Inflammatory macrophage (primary cell): ENCODE data around the gene ATIC.
"Not testable (repeated sequence)": the region's sequence is repeated elsewhere in the genome, so short reads cannot be mapped to it uniquely, and the experiment has no call there.

Experiments
- DNase-seq, 2 donors: peaks; one replicate each; pipeline ENCODE4 v3.0.0-alpha.2; 2020 to 2022
- total RNA-seq, 18 experiments: gene quantifications; one replicate each; lab custom pipeline; 2026; ENCODE audit warnings: mixed read lengths in 6 of 18, inconsistent platforms in 2 of 18; lab: John Stamatoyannopoulos, UW

The ATIC gene
- 6.1 to 48.8 (median 17.4) reads per million in 18 experiments for total RNA-seq

- DNase-seq, result peak; percentile 94 to 97
These were observed at the start of gene ATIC for GRCh38 chr2:215311625-215312396. ATIC (plus strand) TSS chr2:215312059; CDS start chr2:215312143, 84 bp downstream.

DNA sequence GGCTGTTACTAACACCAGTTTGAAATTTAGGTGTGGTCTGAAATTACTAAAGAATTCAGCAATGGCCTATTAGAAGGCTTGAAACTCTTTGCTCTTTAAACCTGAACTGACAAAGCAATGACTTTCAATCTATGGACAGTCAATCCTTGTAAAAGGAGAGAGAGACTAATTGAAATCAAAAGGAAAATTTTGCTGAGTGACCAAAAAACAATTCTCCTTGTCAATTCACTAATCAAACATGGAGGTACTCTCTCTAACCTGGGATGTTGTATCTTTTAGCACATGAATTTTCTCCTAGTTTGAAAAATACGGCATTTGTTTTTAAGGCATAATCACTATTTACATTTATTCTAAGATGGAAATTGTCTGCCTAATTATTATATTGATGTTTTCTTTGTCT lies 49.6 kb upstream of the ATIC start:
- no peak for DNase-seq

GRCh38 chr2:215262741-215263362 lies 49.0 kb upstream of the ATIC start:
- no peak for DNase-seq

- DNase-seq, result no peak
These were observed 47.5 kb upstream of the ATIC start for GRCh38 chr2:215264374-215264773.

GRCh38 chr2:215269397-215270117 lies 42.3 kb upstream of the ATIC start:
- DNase-seq, result peak; percentile 73 to 81

GRCh38 chr2:215270118-215270451 lies 41.8 kb upstream of the ATIC start:
- DNase-seq, result no peak

- no peak for DNase-seq
These were observed 40.4 kb upstream of the ATIC start for GRCh38 chr2:215271446-215271845.

GRCh38 chr2:215272918-215273317 lies 38.9 kb upstream of the ATIC start:
- DNase-seq, result no peak

DNA sequence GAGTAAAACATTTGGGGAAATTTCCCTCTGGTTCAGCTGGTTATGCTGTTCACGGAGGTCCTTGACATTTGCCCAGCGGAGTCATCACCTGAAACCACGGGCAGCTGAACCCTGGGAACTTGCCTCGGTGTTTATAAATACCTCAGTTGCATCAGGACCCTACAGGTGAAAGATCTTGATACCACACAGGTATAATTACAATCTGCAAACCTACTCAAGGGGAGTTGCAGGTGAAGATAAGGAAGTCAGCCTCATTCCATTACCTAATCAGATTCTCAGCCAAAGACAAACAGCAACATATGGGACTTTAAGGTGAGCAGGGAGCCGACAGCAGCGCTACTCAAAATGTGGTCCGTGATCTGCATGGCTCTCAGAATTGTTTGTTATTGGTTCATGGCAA lies 37.0 kb upstream of the ATIC start:
- DNase-seq, result no peak

- peak in 1 of 2 donors; percentile 23 for DNase-seq
These were observed 36.0 kb upstream of the ATIC start for GRCh38 chr2:215275824-215276223.

- peak in 1 of 2 donors; percentile 80 for DNase-seq
These were observed 33.9 kb upstream of the ATIC start for GRCh38 chr2:215277944-215278343.

- no peak for DNase-seq
These were observed 31.5 kb upstream of the ATIC start for GRCh38 chr2:215280326-215280725.

GRCh38 chr2:215283221-215283620 lies 28.6 kb upstream of the ATIC start:
- no peak for DNase-seq

GRCh38 chr2:215286309-215286708 lies 25.6 kb upstream of the ATIC start:
- no peak for DNase-seq

DNA sequence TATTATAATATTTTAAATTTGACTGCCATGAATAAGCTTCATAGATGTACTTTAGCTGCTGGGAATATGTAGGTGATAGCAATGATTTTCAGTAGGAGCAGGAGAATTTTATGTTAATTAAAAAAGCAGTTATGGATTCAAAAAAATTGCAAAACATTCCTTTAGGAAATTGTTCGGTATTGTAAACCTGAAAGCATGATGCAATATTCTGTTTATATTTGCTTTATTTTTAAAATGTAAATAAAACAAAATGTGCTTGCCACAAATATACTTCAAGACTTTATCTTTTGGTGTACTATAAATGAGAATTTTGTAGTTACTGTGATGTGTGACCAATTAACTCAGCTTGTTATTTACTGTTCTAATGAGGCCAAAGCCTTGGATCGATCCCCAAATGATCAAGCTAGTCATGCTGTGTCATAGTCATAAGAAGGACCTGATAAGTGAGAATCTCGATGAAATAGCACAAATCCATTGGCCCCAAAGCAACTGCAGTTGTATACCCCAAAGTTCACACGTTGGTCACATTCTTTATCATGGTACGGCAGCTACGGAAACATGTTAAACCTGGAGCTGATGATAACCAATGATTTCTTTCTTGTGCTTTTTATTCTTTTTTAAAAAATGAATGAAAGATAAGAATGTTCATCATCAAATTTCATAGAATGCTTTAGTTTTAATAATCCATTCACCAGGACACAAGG lies 23.6 kb upstream of the ATIC start:
- DNase-seq, result no peak

GRCh38 chr2:215290980-215291599 lies 20.8 kb upstream of the ATIC start:
- DNase-seq, result no peak

DNA sequence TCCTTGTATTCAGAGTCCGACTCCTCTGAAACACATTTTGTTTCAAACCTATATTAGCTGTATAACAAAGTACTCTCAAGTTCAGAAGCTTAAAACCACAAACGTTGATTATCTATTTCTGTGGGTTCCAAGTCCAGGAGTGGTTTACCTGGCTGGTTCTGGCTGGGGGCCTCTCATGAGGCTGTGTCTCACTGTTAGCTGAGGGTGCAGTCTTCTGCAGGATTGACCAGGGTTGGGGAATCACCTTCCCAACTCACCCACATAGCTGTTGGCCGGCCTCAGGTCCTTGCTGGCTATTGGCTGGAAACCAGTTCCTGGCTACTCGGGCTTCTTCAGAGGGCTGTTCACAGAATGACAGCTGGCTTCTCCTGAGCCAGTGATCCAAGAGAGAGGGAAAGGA lies 18.0 kb upstream of the ATIC start:
- DNase-seq, result no peak

GRCh38 chr2:215299337-215299859 lies 12.5 kb upstream of the ATIC start:
- DNase-seq, result no peak

- DNase-seq, result no peak
These were observed 9.9 kb upstream of the ATIC start for GRCh38 chr2:215301994-215302393.

GRCh38 chr2:215311259-215311624 lies 617 bp upstream of the ATIC start:
- DNase-seq, result not testable (repeated sequence)

GRCh38 chr2:215313255-215313613 lies 1.4 kb downstream of the ATIC start:
- no peak for DNase-seq

DNA sequence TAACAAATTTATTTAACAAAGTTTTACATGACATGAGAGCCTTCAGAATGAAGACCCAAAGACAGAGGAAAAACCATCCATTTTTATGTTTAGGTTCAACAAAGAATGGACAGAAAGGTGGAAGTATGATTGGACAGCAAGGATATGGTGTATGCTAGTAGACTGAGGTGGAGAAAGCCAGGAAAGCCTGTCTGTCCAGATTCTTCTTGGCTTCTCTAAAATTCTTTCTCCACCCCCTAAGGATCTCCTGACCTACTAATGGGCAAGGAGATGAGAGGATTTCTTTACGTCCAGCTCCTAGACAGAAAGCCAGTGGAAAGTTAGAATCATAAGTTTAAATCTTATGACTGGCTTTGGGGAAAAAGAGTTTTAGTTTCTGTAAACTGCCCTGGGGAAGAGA lies 3.0 kb downstream of the ATIC start:
- DNase-seq, result no peak
